GM10266 (cell line): ENCODE data around the gene ZNF276.
"Not testable (repeated sequence)": the region's sequence is repeated elsewhere in the genome, so short reads cannot be mapped to it uniquely, and the experiment has no call there.

Source experiments
- DNase-seq: peaks from one replicate; pipeline ENCODE4 v3.0.0; 2012; ENCODE audit errors: extremely low spot score
- TF ChIP-seq, protein P1 (sequence below): IDR thresholded peaks from 2 replicates; pipeline ENCODE4 v1.5.1; 2012; ENCODE audit warnings: mild to moderate bottlenecking, low read depth; ENCODE audit not compliant: control insufficient read depth, insufficient read depth; ENCODE audit errors: missing control alignments

Gene ZNF276

DNA sequence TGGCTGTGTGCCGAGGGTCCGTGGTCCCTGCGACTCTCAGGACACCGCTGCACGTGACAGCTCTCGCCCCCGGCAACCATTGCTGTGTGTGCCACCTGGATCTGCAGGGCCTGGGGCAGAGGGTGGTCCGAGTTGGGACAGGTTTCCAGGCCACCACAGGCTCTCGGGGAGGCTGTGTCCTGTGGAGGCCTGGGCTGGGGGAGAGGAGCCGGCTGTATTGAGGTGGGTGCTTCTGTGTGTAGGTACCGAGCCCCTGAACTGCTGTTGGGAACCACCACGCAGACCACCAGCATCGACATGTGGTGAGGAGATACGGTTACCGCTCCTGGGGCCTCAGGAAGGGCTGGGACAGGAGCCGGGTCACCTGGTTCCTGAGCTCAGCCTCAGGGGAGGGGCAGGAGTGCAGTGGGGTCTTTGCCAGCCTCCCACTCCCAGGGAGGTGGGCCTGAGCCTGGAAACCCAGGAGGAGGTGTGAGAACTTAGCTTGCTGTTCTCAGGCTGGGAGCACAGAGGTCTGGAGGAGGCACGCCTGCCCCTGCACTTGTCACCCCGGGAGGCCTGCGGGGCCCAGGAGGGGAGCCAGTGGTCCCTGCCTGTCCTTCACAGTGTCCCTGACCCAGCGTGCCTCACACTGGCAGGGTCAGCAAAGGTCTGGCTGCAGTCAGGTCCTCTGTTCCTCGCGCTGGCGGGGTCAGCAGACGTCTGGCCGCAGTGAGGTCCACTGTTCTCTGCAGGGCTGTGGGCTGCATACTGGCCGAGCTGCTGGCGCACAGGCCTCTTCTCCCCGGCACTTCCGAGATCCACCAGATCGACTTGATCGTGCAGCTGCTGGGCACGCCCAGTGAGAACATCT is 27.2 kb upstream of the ZNF276 start:
- DNase-seq: peak; percentile 20
- TF ChIP-seq, protein P1, sequence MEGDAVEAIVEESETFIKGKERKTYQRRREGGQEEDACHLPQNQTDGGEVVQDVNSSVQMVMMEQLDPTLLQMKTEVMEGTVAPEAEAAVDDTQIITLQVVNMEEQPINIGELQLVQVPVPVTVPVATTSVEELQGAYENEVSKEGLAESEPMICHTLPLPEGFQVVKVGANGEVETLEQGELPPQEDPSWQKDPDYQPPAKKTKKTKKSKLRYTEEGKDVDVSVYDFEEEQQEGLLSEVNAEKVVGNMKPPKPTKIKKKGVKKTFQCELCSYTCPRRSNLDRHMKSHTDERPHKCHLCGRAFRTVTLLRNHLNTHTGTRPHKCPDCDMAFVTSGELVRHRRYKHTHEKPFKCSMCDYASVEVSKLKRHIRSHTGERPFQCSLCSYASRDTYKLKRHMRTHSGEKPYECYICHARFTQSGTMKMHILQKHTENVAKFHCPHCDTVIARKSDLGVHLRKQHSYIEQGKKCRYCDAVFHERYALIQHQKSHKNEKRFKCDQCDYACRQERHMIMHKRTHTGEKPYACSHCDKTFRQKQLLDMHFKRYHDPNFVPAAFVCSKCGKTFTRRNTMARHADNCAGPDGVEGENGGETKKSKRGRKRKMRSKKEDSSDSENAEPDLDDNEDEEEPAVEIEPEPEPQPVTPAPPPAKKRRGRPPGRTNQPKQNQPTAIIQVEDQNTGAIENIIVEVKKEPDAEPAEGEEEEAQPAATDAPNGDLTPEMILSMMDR: no peak

DNA sequence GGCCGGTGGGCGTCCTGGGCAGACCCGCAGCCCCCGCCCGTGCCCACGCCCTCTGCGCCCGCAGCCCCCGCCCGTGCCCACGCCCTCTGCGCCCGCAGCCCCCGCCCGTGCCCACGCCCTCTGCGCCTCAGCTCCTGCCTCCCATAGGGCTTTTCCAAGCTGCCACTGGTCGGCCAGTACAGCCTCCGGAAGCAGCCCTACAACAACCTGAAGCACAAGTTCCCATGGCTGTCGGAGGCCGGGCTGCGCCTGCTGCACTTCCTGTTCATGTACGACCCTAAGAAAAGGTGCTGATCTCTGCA is 26.6 kb upstream of the ZNF276 start:
- DNase-seq: not testable (repeated sequence)

- no peak for DNase-seq
- TF ChIP-seq, protein P1: no peak
Observed at GRCh38 chr16:89695086-89695874, 26.1 kb upstream of the ZNF276 start.

DNA sequence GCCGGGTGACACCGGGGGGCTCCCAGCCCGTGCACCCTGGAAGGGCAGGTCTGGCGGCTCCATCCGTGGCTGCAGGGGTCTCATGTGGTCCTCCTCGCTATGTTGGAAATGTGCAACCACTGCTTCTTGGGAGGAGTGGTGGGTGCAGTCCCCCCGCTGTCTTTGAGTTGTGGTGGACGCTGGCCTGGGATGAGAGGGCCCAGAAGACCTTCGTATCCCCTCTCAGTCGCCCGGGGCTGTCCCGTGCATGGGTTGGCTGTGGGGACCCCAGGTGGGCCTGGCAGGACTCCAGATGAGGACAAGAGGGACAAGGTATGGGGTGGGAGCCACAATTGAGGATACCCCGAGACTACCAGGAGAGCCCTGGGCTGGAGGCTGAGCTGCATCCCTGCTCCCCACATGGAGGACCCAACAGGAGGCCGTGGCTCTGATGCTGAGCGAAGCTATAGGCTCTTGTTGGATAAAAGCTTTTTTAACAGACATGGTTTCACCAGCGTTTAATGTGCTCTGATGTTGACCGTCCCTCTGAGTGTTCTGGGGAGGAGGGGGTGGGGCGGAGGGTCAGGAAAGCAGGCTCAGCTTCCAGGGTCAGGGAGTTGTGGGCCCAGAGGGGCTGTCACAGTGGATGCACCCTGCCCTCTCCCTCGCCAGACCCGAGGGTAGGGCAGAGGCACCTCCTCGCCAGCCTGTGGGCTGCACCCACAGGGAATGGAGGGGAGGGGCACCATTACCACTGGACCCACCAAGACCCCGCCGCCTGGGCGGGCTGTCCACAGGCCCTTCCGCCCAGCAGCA is 25.3 kb upstream of the ZNF276 start:
- no peak for DNase-seq
- TF ChIP-seq, protein P1: no peak

GRCh38 chr16:89696670-89697128 is 24.6 kb upstream of the ZNF276 start:
- peak; percentile 79 for DNase-seq
- TF ChIP-seq, protein P1: no peak

DNA sequence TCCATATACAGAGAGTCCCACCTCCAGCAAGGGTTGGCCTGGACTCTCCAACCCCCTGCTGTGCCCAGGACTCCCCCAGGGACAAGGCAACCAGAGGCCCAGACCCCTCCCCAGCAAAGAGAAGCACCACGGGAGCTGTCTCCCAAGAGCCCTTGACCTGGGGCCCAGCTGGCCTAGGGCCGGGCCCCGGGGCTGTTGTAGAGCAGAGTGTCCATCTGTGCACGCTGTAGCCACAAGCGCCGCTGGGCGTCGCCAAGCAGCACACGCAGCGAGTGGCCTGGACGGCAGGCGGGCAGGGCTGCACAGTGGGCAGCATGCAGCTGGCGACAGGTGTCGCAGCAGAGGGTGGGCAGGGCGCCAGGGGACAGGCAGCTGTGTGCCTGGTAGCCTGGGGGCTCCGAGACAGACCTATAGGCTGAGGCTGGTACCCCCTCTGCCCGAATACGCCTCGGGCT is 24.1 kb upstream of the ZNF276 start:
- TF ChIP-seq, protein P1: no peak
- no peak for DNase-seq

- DNase-seq: no peak
- TF ChIP-seq, protein P1: no peak
Observed at GRCh38 chr16:89697616-89698331, 23.6 kb upstream of the ZNF276 start.

DNA sequence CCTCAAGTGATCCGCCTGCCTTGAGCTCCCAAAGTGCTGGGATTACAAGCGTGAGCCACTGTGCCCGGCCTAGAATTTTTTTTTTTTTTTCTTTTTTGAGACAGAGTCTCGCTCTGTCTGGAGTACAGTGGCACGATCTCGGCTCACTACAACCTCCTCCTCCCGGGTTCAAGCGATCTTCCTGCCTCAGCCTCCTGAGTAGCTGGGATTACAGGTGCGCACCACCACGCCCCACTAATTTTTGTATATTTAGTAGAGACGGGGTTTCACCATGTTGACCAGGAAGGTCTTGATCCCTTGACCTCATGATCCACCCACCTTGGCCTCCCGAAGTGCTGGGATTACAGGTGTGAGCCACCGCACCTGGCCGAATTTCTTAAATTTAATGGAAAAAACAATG is 22.6 kb upstream of the ZNF276 start:
- not testable (repeated sequence) for DNase-seq

- DNase-seq: not testable (repeated sequence)
Observed at GRCh38 chr16:89699629-89700099, 21.7 kb upstream of the ZNF276 start.
